GM12892 (cell line): Measurements from ENCODE around the gene KIF25.

Experiments used
- POLR2A ChIP-seq: IDR thresholded peaks from 2 replicates; pipeline ENCODE4 v1.6.1; 2011; ENCODE audit warnings: low read depth, low read length, control low read depth
- POLR2AphosphoS5 ChIP-seq: IDR thresholded peaks from 2 replicates; pipeline ENCODE4 v1.6.1; 2011; ENCODE audit warnings: low read depth, low read length, control low read depth
- TAF1 ChIP-seq: IDR thresholded peaks from 2 replicates; pipeline ENCODE4 v1.6.1; 2011; ENCODE audit warnings: low read depth, mild to moderate bottlenecking, control low read depth, low read length, borderline replicate concordance

GRCh38 chr6:168034537-168034936 lies 37.1 kb downstream of the KIF25 start:
- TF ChIP-seq POLR2A, result no peak
- no peak for TF ChIP-seq TAF1
- TF ChIP-seq POLR2AphosphoS5, result no peak
